MV-4-11 (cell line): ENCODE results near the gene GPC5.
"Not testable (repeated sequence)": the region's sequence is repeated elsewhere in the genome, so short reads cannot be mapped to it uniquely, and the experiment has no call there.

Experiments used
- DNase-seq: peaks from one replicate; lab custom pipeline; 2025; lab: John Stamatoyannopoulos, UW

GPC5 gene

GRCh38 chr13:92661406-92661805, 1263.0 kb downstream of the GPC5 start:
- no peak for DNase-seq

DNA sequence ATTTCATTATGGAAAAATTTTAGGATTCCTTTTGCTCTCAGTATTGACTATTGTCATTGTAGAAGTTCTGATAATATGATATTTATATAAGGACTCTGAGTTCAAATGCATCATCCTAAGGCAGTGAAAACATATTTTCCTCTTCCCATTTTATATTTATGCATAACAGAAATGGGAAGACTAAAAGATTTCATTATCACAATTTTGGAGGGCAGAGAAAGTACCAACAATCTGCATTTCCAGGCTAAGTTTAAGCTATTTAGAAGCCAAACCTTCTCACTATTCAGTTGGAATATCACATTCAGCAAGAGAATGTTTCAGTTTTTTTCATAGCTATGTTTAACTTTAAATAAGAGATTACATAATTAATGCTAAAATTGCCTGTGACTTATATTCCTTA, 1269.7 kb downstream of the GPC5 start:
- DNase-seq = no peak

- DNase-seq = no peak
These were observed 1271.7 kb downstream of the GPC5 start for GRCh38 chr13:92670096-92670495.

DNA sequence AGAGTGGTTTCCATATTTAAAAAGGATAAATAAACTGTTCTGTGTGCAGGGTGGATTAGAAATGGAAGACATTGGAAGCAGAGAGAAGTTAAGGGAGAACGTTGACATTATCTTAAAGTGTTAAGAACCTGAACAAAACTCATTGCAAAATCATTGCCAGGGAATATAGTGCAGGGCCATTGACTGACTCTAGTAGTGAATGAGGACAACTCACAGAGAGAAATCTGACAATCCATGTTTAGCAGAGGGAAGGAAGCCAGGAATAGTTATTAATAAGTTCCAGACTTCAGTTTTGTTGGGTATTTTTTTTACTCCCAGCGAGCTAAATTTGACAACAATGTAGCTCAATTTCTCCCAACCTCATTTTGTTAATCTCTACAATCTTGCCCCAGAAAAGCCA, 1273.4 kb downstream of the GPC5 start:
- DNase-seq = no peak

DNA sequence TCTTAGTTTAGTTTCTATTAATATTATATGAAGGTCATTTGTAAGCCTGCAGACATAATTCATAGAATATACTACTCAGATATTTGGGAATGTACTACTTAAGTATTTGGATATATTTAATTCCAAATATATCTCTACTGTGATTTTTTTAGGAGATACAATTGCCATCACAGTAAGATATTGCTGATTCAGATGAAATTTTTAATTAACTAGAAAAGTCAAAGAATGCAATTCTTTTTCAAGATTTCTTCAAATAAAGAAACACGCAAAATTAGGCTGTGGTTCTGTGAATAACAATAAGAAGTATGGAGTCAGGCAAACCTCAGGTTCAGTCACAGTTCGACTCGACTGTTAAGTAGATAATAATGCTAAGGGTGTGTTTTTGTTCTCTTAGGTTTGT, 1277.8 kb downstream of the GPC5 start:
- no peak for DNase-seq

GRCh38 chr13:92677571-92677970, 1279.2 kb downstream of the GPC5 start:
- no peak for DNase-seq

GRCh38 chr13:92679602-92680001, 1281.2 kb downstream of the GPC5 start:
- no peak for DNase-seq

- no peak for DNase-seq
These were observed 1282.8 kb downstream of the GPC5 start for GRCh38 chr13:92681239-92681638.

DNA sequence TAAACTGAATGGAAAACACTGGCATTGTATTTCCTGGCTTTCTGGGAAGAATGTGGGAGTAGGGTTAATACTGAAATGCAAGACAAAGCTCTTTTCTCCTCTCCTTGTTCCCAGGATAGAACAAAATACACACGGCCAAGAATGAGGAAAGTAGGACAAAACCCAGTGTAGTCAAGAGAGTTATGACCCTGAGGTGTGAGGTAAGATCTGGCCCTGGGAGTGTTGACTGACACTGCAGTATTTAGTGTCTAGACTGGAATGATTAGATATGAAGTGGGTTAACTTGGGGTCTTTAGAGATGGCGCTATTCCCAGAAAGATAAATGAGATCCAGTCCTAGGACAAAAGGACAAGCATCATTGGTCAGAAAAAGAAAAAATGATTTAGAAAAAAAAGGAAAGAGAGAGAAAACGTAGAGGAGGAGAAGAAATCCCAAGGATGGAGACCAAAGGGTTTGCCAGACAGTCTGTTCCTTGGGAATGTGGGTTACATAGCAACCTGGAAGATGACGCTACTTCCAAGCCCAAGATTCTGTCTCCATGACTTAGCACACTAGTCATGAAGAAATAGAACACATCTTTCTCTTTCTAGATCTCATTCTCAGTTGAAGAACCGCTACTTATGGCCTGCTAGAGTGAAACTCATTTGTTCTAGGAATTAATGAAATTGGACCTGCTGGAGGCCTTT, 1284.6 kb downstream of the GPC5 start:
- no peak for DNase-seq

DNA sequence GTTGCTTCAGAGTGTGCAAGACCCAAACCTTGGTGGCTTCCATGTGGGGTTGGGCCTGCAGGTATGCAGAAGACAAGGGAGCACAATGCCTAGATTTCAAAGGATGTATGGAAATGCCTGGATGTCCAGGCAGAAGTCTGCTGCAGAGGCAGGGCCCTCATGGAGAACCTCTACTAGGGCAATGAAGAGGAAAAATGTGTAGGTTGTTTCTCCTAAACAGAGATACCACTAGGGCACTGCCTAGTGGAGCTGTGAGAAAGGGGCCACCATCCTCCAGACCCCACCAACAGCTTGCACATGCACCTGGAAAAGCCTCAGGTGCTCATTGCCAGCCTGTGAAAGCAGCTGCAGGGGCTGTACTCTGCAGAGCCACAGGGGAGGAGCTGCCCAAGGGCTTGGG, 1295.6 kb downstream of the GPC5 start:
- DNase-seq = no peak

DNA sequence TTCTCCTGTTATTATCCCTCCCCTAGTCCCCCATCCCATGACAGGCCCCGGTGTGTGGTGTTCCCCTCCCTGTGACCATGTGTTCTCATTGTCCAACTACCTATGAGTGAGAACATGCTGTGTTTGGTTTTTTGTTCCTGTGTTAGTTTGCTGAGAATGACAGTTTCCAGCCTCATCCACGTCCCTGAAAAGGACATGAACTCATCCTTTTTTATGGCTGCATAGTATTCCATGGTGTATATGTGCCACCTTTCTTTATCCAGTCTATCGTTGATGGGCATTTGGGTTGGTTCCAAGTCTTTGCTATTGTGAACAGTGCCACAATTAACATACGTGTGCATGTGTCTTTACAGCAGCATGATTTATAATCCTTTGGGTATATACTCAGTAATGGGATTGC, 1297.4 kb downstream of the GPC5 start:
- not testable (repeated sequence) for DNase-seq

GRCh38 chr13:92716749-92717148, 1318.3 kb downstream of the GPC5 start:
- no peak for DNase-seq

DNA sequence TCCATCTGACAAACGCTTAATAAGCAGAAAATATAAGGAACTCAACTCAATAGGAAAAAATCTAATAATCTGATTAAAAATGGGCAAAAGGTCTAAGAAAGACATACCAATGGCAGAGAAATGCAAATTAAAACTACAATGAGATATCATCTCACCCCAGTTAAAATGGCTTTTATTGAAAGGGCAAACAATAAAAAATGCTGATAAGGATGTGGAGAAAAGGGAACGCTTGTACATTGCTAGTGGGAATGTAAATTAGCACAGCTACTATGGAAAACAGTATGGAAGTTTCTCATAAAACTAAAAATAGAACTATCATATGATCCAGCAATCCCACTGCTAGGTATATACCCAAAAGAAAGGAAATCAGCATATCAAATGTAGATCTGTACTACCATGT, 1319.4 kb downstream of the GPC5 start:
- no peak for DNase-seq

- no peak for DNase-seq
These were observed 1321.4 kb downstream of the GPC5 start for GRCh38 chr13:92719868-92720267.

- no peak for DNase-seq
These were observed 1323.2 kb downstream of the GPC5 start for GRCh38 chr13:92721620-92722019.

DNA sequence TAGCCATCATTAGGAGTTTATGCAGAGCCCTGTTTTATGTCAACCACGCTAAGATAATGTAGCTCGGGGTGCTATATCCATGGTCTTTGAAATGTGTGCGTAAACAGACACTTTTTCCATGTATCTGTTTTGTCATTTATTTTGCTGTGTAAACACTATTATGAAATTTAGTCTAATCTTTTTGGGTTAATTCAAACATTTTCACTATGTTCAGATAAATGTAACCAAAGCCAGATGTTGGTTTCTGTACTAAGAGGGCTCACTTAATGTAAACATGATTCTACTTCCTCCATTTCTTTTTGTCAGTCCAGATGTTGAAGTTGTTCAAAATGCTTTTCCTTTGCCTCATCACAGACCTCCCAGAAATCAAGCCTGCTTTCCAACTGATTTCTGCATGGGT, 1328.7 kb downstream of the GPC5 start:
- no peak for DNase-seq

- no peak for DNase-seq
These were observed 1335.6 kb downstream of the GPC5 start for GRCh38 chr13:92734068-92734467.

- DNase-seq = no peak
These were observed 1336.1 kb downstream of the GPC5 start for GRCh38 chr13:92734545-92734944.

- no peak for DNase-seq
These were observed 1337.5 kb downstream of the GPC5 start for GRCh38 chr13:92735909-92736308.

- DNase-seq = no peak
These were observed 1340.9 kb downstream of the GPC5 start for GRCh38 chr13:92739306-92739818.

DNA sequence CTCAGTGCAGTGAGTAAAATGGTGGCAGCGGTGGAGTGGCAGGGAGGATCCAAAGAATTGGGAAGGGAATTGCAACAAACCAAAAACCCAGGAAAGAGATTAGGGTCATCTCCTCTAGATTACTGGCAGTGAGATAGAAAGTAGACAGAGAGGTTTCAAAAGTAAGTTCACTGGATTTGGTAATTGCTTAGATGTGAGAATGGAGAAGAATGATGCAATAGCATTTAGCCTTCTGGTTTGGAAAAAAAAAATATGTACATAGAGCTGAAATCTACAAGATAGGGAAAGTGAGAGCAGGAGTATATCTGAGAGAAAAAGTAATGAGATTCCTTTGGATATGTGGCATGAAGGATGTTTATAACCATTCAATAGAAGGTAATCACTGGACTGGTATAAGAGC, 1345.6 kb downstream of the GPC5 start:
- no peak for DNase-seq

DNA sequence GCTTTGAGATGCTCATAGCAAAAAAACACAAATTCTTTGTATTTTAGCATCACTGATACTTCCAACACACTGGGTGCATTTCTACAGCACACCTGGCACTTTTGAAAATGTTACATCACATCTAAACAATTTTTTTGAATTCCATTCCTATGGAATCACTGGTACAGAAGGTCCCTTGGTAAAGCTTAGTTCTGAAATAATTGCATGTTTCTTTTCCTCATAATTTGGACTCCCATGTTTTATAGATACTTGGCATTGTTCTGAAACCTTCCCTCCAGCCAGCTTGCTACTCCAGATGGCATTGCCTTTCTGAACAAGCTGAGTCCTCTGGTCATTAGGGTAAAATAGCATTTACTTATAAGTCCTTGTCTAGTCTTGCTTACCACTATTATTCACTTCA, 1346.8 kb downstream of the GPC5 start:
- DNase-seq = no peak

DNA sequence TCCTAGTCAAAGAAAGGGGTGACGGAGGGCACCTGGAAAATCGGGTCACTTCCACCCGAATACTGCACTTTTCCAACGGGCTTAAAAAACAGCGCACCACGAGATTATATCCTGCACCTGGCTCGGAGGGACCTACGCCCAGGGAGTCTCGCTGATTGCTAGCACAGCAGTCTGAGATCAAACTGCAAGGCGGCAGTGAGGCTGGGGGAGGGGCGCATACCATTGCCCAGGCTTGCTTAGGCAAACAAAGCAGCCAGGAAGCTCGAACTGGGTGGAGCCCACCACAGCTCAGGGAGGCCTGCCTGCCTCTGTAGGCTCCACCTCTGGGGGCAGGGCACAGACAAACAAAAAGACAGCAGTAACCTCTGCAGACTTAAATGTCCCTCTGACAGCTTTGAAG, 1354.3 kb downstream of the GPC5 start:
- not testable (repeated sequence) for DNase-seq

DNA sequence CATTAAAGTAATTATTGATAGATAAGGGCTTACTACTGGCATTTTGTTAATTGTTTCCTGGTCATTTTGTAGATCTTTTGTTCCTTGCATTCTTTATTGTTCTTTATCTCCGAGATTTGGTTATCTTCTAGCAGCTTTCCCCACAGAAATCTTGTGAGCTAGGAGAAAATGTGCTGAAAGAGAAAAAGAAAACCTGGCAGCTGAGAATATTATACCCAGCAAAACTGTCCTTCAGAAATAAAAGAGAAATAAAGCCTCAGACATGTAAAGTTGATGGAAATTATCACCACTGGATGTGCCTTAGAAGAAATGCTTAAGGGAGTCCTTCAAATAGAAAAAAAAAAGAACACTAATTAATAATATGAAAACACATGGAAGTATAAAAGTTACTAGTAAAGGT, 1363.3 kb downstream of the GPC5 start:
- DNase-seq = no peak
